ENCODE measurements around the gene NDUFA8. TPM values are rescaled to one million over a fixed set of nuclear protein-coding genes. Genes with fewer than 3 reads are reported as not detected.

NDUFA8 gene
- total RNA-seq, 3 donors from 2014 or later = 66.9 to 85.0 (median 69.1) TPM

GRCh38 chr9:122134822-122135528 lies 24.6 kb downstream of the NDUFA8 start:
- ATAC-seq (no peak), DNase-seq (no peak)
- Histone ChIP-seq H3K9me3 (no peaks in the 10 kb centered on the region), H3K36me3 (ENCODE audit: low read depth) (no peaks in the 10 kb centered on the region), H3K4me1 (ENCODE audit: low read depth) (no peaks in the 10 kb centered on the region), H3K4me3 (no peak overlapping the region)
- intact Hi-C loops (cut with DNase I, micrococcal nuclease) = no loop called here
- no peak for TF ChIP-seq CTCF (IDR thresholded peaks at IDR 0.05)

- Histone ChIP-seq H3K4me1 (ENCODE audit: low read depth) (no peaks in the 10 kb centered on the region), H3K36me3 (ENCODE audit: low read depth) (no peaks in the 10 kb centered on the region), H3K4me3 (no peak overlapping the region), H3K9me3 (no peaks in the 10 kb centered on the region)
- no peak for ATAC-seq
- no peak for DNase-seq
- TF ChIP-seq CTCF (IDR thresholded peaks at IDR 0.05) = no peak
- intact Hi-C loops (cut with DNase I, micrococcal nuclease) = no loop called here
Measured at GRCh38 chr9:122133984-122134535, 25.5 kb downstream of the NDUFA8 start.

- Histone ChIP-seq H3K4me3 (no peak overlapping the region), H3K36me3 (ENCODE audit: low read depth) (no peaks in the 10 kb centered on the region), H3K9me3 (no peaks in the 10 kb centered on the region), H3K4me1 (ENCODE audit: low read depth) (no peaks in the 10 kb centered on the region)
- no peak for ATAC-seq
- DNase-seq = no peak
- intact Hi-C loops (cut with DNase I, micrococcal nuclease) = no loop called here
- no peak for TF ChIP-seq CTCF (IDR thresholded peaks at IDR 0.05)
Measured at GRCh38 chr9:122133263-122133983, 26.2 kb downstream of the NDUFA8 start.

- Histone ChIP-seq H3K36me3 (ENCODE audit: low read depth) (no peaks in the 10 kb centered on the region), H3K4me1 (ENCODE audit: low read depth) (no peaks in the 10 kb centered on the region), H3K4me3 (no peak overlapping the region), H3K9me3 (no peaks in the 10 kb centered on the region)
- ATAC-seq = no peak
- DNase-seq = no peak
- intact Hi-C loops (cut with DNase I, micrococcal nuclease) = no loop called here
- TF ChIP-seq CTCF (IDR thresholded peaks at IDR 0.05) = no peak
Measured at GRCh38 chr9:122132539-122132938, 27.0 kb downstream of the NDUFA8 start.

GRCh38 chr9:122131401-122132001 lies 28.1 kb downstream of the NDUFA8 start:
- no peak for DNase-seq
- ATAC-seq = no peak
- no peaks in the 10 kb centered on the region for H3K9me3 ChIP-seq
- TF ChIP-seq CTCF (IDR thresholded peaks at IDR 0.05) = no peak
- H3K36me3 ChIP-seq (ENCODE audit: low read depth) = no peaks in the 10 kb centered on the region
- H3K4me1 ChIP-seq (ENCODE audit: low read depth) = no peaks in the 10 kb centered on the region
- H3K4me3 ChIP-seq = no peak overlapping the region
- intact Hi-C loops (cut with DNase I, micrococcal nuclease) = no loop called here
